ENCODE results near the gene C10orf62.
A peak's percentile ranks its signal among the peaks of the same experiment; 100 is the strongest.
"Not testable (repeated sequence)": the region's sequence is repeated elsewhere in the genome, so short reads cannot be mapped to it uniquely, and the experiment has no call there.

C10orf62 gene

DNA sequence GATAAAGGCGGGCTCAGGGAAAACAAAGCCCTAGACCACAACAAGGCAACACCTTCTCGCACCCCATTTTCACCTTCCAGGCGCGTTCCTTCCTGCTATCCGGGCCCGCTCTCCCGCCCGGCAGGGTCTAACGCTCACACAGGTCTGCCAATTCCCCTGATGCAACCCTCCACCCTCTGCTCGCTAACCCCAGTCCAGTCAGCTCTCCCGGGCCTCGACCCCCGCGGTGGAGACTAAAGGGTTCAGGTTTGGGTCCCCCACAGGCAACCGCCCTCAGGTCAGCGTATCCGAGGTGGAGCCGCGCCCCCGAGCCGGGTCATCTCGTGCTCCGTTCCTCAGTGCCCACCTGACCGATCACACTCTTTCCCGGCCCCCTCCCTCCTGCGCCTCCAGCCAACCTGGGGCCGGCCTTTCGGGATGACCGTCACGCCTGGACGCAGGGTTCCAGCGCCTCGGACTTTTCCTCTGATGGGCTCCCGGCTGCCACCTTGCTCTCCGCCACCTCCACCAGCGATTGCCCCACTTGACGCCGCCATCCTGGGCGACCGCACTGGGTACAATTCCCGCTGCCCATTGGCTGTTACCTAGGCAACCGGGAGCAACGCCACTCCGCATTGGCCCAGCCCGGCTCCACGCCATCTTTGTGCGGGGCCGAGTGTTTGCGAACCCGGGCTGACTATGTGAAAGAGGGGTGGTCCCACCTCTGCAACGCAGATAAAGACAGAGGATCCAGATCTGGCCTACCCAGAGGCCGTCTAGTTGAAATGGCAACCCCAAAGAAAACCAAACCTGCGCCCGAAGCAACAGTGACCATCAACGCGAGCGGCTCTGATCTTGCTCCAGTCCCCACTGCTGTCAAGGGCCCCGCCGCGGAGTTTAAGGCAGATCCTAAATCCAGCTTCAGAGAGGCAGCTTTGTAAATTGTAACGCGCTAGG, 43.7 kb downstream of the C10orf62 start, which contains the start of gene MORN4:
Gene MORN4, minus strand, starts transcription at position 552 of the 936 bp plus-strand sequence. CDS start 13,847 bp downstream, outside the sequence.
- DNase-seq: peak; percentile 52

DNA sequence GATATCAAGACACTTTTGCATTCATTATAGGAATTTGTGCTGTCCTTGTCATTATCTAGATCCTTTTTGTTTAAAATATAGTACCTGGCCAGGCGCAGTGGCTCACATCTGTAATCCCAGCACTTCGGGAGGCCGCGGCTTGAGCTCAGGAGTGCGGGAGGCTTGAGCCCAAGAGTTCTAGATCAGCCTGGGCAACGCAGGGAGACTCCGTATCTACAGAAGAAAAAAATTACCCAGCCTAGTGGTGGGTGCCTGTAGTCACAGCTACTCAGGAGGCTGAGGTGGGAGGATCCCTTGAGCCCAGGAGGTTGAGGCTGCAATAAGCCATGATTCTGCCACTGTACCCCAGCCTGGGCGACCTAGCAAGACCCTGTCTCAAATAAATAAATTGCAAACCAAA, 44.4 kb downstream of the C10orf62 start:
- DNase-seq: no peak

DNA sequence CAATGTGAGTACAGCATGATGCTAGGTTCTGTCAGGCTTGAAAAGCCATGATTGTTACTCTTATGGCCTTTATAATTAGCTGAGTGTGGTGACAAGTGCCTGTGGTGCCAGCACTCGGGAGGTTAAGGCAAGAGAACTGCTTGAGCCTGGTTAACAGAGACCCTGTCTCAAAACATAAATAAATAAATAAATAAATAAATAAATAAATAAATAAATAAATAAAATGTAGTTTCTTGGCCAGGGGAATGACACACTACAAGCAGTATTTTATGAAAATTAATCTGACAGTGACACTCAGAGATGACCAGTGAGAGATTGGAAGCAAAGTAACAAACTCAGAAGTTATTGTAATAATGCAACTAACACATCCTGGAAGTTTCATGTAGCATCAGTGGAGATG, 46.1 kb downstream of the C10orf62 start:
- DNase-seq: no peak

DNA sequence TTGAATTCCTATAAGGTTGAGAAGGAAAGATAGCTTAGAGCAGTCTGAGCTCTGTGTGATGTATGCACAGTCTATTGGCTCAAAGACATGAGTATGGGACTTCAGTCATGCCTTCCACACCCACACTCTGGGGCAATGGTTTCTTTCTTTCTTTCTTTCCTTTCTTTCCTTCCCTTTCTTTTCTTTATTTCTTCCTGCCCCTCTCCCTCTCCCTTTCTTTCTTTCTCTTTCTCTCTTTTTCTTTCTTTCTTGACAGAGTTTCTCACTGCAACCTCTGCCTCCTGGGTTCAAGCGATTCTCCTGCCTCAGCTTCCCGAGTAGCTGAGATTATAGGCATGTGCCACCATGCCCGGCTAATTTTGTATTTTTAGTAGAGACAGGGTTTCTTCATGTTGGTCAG, 49.6 kb downstream of the C10orf62 start:
- not testable (repeated sequence) for DNase-seq

DNA sequence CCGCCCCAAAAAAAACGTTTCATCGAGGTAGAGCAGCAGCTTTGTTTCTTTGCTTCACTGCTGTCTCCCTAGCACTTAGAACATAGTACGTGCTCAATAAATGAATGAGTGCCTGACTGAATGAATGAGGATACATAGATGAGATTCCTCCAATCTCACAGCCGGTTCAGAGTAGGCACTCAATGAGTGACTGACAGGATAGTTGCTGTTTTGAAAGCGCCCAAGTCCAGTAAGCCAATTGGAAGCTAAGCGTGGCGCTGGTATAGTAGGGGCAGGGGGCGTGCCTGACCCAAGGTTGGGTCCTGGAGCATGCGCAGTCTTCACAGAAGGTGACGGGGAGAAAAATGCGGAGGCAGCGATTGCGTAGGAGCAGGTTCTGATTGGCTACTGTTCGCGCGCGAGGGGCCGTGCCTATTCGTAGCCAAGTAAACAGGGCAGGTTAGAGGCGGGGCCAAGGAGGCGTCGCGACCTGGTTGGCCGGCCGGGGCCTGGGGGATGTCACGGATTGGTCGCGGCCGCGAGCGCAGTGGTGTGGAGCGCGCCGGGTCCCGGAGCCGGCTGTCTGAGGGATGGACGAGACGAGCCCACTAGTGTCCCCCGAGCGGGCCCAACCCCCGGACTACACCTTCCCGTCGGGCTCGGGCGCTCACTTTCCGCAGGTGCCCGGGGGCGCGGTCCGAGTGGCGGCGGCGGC, 50.8 kb downstream of the C10orf62 start, which contains the start of gene PI4K2A:
Gene PI4K2A, plus strand, starts transcription at position 498 of the 694 bp plus-strand sequence. Its CDS starts 72 bp downstream, at position 570.
- DNase-seq: peak; percentile 77
